Progenitor cell of endocrine pancreas (in vitro differentiated cells): ENCODE measurements around the gene JUN. TPM values are rescaled to one million over a fixed set of nuclear protein-coding genes. Genes with fewer than 3 reads are reported as not detected.

Experiments used
- DNase-seq: peaks from one replicate; pipeline ENCODE4 v3.0.0; 2021; ENCODE audit warnings: low spot score; ENCODE audit not compliant: unreplicated experiment
- H3K27ac Mint-ChIP-seq: 2 replicates; pipeline ENCODE4 v1.8.0; 2021; ENCODE audit warnings: mild to moderate bottlenecking, moderate library complexity, mixed read lengths
- H3K27me3 Mint-ChIP-seq: 2 replicates; pipeline ENCODE4 v1.8.0; 2021; ENCODE audit warnings: mixed read lengths
- H3K36me3 Mint-ChIP-seq: 2 replicates; pipeline ENCODE4 v1.8.0; 2022; ENCODE audit warnings: mixed read lengths; ENCODE audit not compliant: insufficient read depth
- H3K4me1 Mint-ChIP-seq: 2 replicates; pipeline ENCODE4 v1.8.0; 2021; ENCODE audit warnings: low read depth, mixed read lengths
- H3K4me3 Mint-ChIP-seq: 2 replicates; pipeline ENCODE4 v1.8.0; 2021; ENCODE audit warnings: low read depth, mild to moderate bottlenecking, moderate library complexity, mixed read lengths
- H3K9me3 Mint-ChIP-seq: 2 replicates; pipeline ENCODE4 v1.8.0; 2021; ENCODE audit warnings: low read depth, mixed read lengths
- CTCF ChIP-seq: fragments of 200-600 bp; sonication (generic); IDR thresholded peaks from one replicate; pipeline ENCODE4 v1.5.0; 2021; ENCODE audit warnings: antibody characterized with exemption, mild to moderate bottlenecking; ENCODE audit not compliant: unreplicated experiment
- total RNA-seq: library from RNA; stranded (reverse); gene quantifications from 2 replicates; pipeline ENCODE4 v1.2.1, GENCODE V29; 2021

The JUN gene
- total RNA-seq, 1 donor from 2014 or later = 107 TPM

- no peak for TF ChIP-seq CTCF
- Mint-ChIP-seq H3K9me3 (no peaks in the 10 kb centered on the region), H3K4me1 (peaks cover 4% of the 10 kb centered on the region), H3K27me3 (peaks cover 12% of the 10 kb centered on the region), H3K4me3 (no peak overlapping the region), H3K27ac (no peak overlapping the region), H3K36me3 (no peaks in the 10 kb centered on the region)
- no peak for DNase-seq
Observed at GRCh38 chr1:58796416-58796815, 12.6 kb upstream of the JUN start.

GRCh38 chr1:58794585-58794984, 10.7 kb upstream of the JUN start:
- TF ChIP-seq CTCF = no peak
- Mint-ChIP-seq H3K9me3 (no peaks in the 10 kb centered on the region), H3K27ac (no peak overlapping the region), H3K4me1 (no peaks in the 10 kb centered on the region), H3K27me3 (peaks cover 6% of the 10 kb centered on the region), H3K4me3 (no peak overlapping the region), H3K36me3 (no peaks in the 10 kb centered on the region)
- no peak for DNase-seq

GRCh38 chr1:58792846-58793245, 9.0 kb upstream of the JUN start:
- Mint-ChIP-seq H3K27ac (no peak overlapping the region), H3K4me3 (no peak overlapping the region), H3K27me3 (peaks cover 5% of the 10 kb centered on the region), H3K9me3 (peaks cover 4% of the 10 kb centered on the region), H3K36me3 (no peaks in the 10 kb centered on the region), H3K4me1 (no peaks in the 10 kb centered on the region)
- DNase-seq = no peak
- no peak for TF ChIP-seq CTCF

- Mint-ChIP-seq H3K36me3 (no peaks in the 10 kb centered on the region), H3K27me3 (peaks cover 5% of the 10 kb centered on the region), H3K4me1 (no peaks in the 10 kb centered on the region), H3K9me3 (peaks cover 4% of the 10 kb centered on the region), H3K4me3 (no peak overlapping the region), H3K27ac (no peak overlapping the region)
- no peak for TF ChIP-seq CTCF
- no peak for DNase-seq
Observed at GRCh38 chr1:58791106-58791505, 7.3 kb upstream of the JUN start.

GRCh38 chr1:58789996-58790660, 6.3 kb upstream of the JUN start:
- no peak for DNase-seq
- no peaks in the 10 kb centered on the region for H3K4me1 Mint-ChIP-seq
- no peak for TF ChIP-seq CTCF
- no peaks in the 10 kb centered on the region for H3K36me3 Mint-ChIP-seq
- H3K4me3 Mint-ChIP-seq = no peak overlapping the region
- no peak overlapping the region for H3K27ac Mint-ChIP-seq
- peaks cover 5% of the 10 kb centered on the region for H3K27me3 Mint-ChIP-seq
- H3K9me3 Mint-ChIP-seq = peaks cover 4% of the 10 kb centered on the region
